Mammary epithelial cell (primary cell): ENCODE data around the gene CCDC92B.

Experiments used
- CTCF ChIP-seq, 2 donors: IDR thresholded peaks in 1 of 2; conservative IDR thresholded peaks in 1 of 2; 2 replicates each; pipeline ENCODE4 v1.5.1; 2011 to 2012; ENCODE audit warnings: inconsistent platforms in 2 of 2, low read length in 2 of 2, mild to moderate bottlenecking in 2 of 2, control low read depth in 1 of 2, low read depth in 1 of 2; ENCODE audit not compliant: insufficient read depth in 1 of 2; ENCODE audit errors: extremely low read depth in 1 of 2
- EZH2 ChIP-seq: IDR thresholded peaks from 2 replicates; pipeline ENCODE4 v1.6.1; 2012; ENCODE audit warnings: low read length, inconsistent platforms, borderline replicate concordance

- TF ChIP-seq CTCF (conservative IDR thresholded peaks at IDR 0.05 in 1 of 2, IDR thresholded peaks at IDR 0.05 in 1 of 2; ENCODE audit: extremely low read depth in 1 of 2, insufficient read depth in 1 of 2, low read depth in 1 of 2, low read length in 2 of 2) (no peak), EZH2 (no peak)
Measured at GRCh38 chr17:2783310-2784030, 34.0 kb upstream of the CCDC92B start.
